Suprapubic skin (tissue), 4 donors: ENCODE measurements around the gene SPAG7.

Experiments
- CTCF ChIP-seq, 2 donors: fragments of 200-600 bp in 1 of 2; fragments of 450-650 bp in 1 of 2; sonication (generic) in 1 of 2; IDR thresholded peaks; one replicate each; pipeline ENCODE4 v1.5.1; 2016 to 2019; ENCODE audit warnings: antibody characterized with exemption in 2 of 2, mild to moderate bottlenecking in 1 of 2, moderate library complexity in 1 of 2
- EP300 ChIP-seq: sonication (generic); formaldehyde crosslinking; IDR thresholded peaks from one replicate; pipeline ENCODE4 v1.6.1; 2017; ENCODE audit warnings: antibody characterized with exemption
- POLR2A ChIP-seq, 2 donors: fragments of 450-650 bp; IDR thresholded peaks; one replicate each; pipeline ENCODE4 v1.6.1; 2017; ENCODE audit warnings: antibody characterized with exemption in 2 of 2, mild to moderate bottlenecking in 2 of 2, moderate library complexity in 2 of 2
- POLR2AphosphoS5 ChIP-seq, 3 donors: sonication (generic); formaldehyde crosslinking; IDR thresholded peaks; one replicate each; pipeline ENCODE4 v1.6.1; 2017; ENCODE audit warnings: antibody characterized with exemption in 3 of 3

GRCh38 chr17:4953451-4953961 lies 14.1 kb downstream of the SPAG7 start:
- no peak for TF ChIP-seq POLR2A (IDR thresholded peaks at IDR 0.05)
- TF ChIP-seq CTCF (IDR thresholded peaks at IDR 0.05), result no peak
- TF ChIP-seq EP300, result no peak
- no peak for TF ChIP-seq POLR2AphosphoS5 (IDR thresholded peaks at IDR 0.05)
